GM10266 (cell line): Measurements from ENCODE around the gene SLC35F4.
"Not testable (repeated sequence)": the region's sequence is repeated elsewhere in the genome, so short reads cannot be mapped to it uniquely, and the experiment has no call there.

Experiments
- DNase-seq: peaks from one replicate; pipeline ENCODE4 v3.0.0; 2012; ENCODE audit errors: extremely low spot score
- CTCF ChIP-seq: IDR thresholded peaks from 2 replicates; pipeline ENCODE4 v1.5.1; 2012; ENCODE audit warnings: mild to moderate bottlenecking, low read depth; ENCODE audit not compliant: control insufficient read depth, insufficient read depth; ENCODE audit errors: missing control alignments

The SLC35F4 gene

GRCh38 chr14:57732463-57733285 lies 133.2 kb downstream of the SLC35F4 start:
- DNase-seq, result no peak

GRCh38 chr14:57729208-57730187 lies 136.4 kb downstream of the SLC35F4 start:
- no peak for TF ChIP-seq CTCF
- no peak for DNase-seq

More at GRCh38 chr14:57732463-57733285, 133.2 kb downstream of the SLC35F4 start:
- TF ChIP-seq CTCF, result no peak

- no peak for TF ChIP-seq CTCF
- no peak for DNase-seq
These were observed 140.4 kb downstream of the SLC35F4 start for GRCh38 chr14:57725399-57726077.

GRCh38 chr14:57722141-57722540 lies 143.8 kb downstream of the SLC35F4 start:
- DNase-seq, result not testable (repeated sequence)

GRCh38 chr14:57714487-57714931 lies 151.4 kb downstream of the SLC35F4 start:
- no peak for DNase-seq
- no peak for TF ChIP-seq CTCF

GRCh38 chr14:57712698-57713097 lies 153.2 kb downstream of the SLC35F4 start:
- no peak for TF ChIP-seq CTCF
- DNase-seq, result no peak

GRCh38 chr14:57712102-57712501 lies 153.8 kb downstream of the SLC35F4 start:
- no peak for TF ChIP-seq CTCF

More at GRCh38 chr14:57712102-57712501, 153.8 kb downstream of the SLC35F4 start:
- DNase-seq, result no peak
